Neural progenitor cell (in vitro differentiated cells): ENCODE results near the gene ODF2.
"Not testable (repeated sequence)": the region's sequence is repeated elsewhere in the genome, so short reads cannot be mapped to it uniquely, and the experiment has no call there.

Experiments used
- EZH2 ChIP-seq: fragments of 200-600 bp; sonication (generic); IDR thresholded peaks from 2 replicates; pipeline ENCODE4 v1.6.1; 2017; ENCODE audit warnings: antibody characterized with exemption, mild to moderate bottlenecking, moderate library complexity
- EZH2phosphoT487 ChIP-seq: fragments of 200-600 bp; sonication (generic); IDR thresholded peaks from 2 replicates; pipeline ENCODE4 v1.6.1; 2017; ENCODE audit warnings: antibody characterized with exemption
- TF ChIP-seq, protein P1 (sequence below): fragments of 200-600 bp; sonication (generic); IDR thresholded peaks from 2 replicates; pipeline ENCODE4 v1.5.1; 2017; ENCODE audit warnings: antibody characterized with exemption, mild to moderate bottlenecking

DNA sequence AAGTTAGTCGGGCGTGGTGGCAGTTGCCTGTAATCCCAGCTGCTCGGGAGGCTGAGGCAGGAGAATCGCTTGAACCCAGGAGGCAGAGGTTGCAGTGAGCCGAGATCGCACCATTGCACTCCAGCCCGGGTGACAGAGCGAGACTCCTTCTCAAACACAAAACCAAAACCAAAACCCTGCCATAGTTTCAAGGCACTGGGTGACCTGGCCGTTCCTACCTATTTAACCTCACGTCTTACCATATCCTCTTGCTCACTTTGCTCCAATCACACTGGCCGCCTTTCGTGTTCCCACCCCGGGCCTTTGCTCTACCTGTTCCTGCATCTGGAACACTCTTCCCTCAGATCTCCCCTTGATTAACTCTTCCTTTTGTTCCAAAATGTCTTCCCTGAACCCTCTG, 42.1 kb upstream of the ODF2 start:
- not testable (repeated sequence) for TF ChIP-seq EZH2phosphoT487, EZH2
- TF ChIP-seq, protein P1, sequence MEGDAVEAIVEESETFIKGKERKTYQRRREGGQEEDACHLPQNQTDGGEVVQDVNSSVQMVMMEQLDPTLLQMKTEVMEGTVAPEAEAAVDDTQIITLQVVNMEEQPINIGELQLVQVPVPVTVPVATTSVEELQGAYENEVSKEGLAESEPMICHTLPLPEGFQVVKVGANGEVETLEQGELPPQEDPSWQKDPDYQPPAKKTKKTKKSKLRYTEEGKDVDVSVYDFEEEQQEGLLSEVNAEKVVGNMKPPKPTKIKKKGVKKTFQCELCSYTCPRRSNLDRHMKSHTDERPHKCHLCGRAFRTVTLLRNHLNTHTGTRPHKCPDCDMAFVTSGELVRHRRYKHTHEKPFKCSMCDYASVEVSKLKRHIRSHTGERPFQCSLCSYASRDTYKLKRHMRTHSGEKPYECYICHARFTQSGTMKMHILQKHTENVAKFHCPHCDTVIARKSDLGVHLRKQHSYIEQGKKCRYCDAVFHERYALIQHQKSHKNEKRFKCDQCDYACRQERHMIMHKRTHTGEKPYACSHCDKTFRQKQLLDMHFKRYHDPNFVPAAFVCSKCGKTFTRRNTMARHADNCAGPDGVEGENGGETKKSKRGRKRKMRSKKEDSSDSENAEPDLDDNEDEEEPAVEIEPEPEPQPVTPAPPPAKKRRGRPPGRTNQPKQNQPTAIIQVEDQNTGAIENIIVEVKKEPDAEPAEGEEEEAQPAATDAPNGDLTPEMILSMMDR, result not testable (repeated sequence)
